ENCODE results near the gene IMPDH1.

GRCh38 chr7:128452552-128452951, 42.8 kb upstream of the IMPDH1 start:
- TF ChIP-seq CTCF (IDR thresholded peaks at IDR 0.05) (no peak), POLR2AphosphoS5 (IDR thresholded peaks at IDR 0.05) (no peak)
